Measurements from ENCODE around the gene RFT1.
A peak's percentile ranks its signal among the peaks of the same experiment; 100 is the strongest.

Gene RFT1

GRCh38 chr3:53149006-53149690 is 18.9 kb upstream of the RFT1 start:
- H2AFZ ChIP-seq (ENCODE audit: low read depth, low read length): no peak overlapping the region
- H3K14ac ChIP-seq (ENCODE audit: low read length in 2 of 2): no peak overlapping the region
- H2BK15ac ChIP-seq (ENCODE audit: low read depth, poor library complexity, severe bottlenecking): no peak overlapping the region
- no peak overlapping the region for H2AK5ac ChIP-seq (ENCODE audit: low read length, severe bottlenecking)
- H2BK5ac ChIP-seq (ENCODE audit: low read depth, low read length, poor library complexity, severe bottlenecking): no peak overlapping the region
- 90% methylated on average over 8 of the region's 13 CpGs for WGBS
- no peak overlapping the region for H3K4ac ChIP-seq (ENCODE audit: low read depth in 1 of 2, low read length in 2 of 2)
- no peak overlapping the region for H3K23ac ChIP-seq (ENCODE audit: low read length in 2 of 2)
- no peaks in the 10 kb centered on the region for H3K36me3 ChIP-seq (ENCODE audit: control insufficient read depth in 1 of 2, insufficient read depth in 2 of 2, low read depth in 1 of 2, low read length in 2 of 2)
- no peak overlapping the region for H4K91ac ChIP-seq (ENCODE audit: low read length)
- H3K4me2 ChIP-seq (ENCODE audit: low read length, poor library complexity, severe bottlenecking): no peak overlapping the region
- H3K18ac ChIP-seq (ENCODE audit: low read depth in 1 of 2, low read length in 2 of 2): no peak overlapping the region
- H2BK12ac ChIP-seq (ENCODE audit: low read length in 2 of 2): no peak overlapping the region
- H4K8ac ChIP-seq (ENCODE audit: low read length): no peak overlapping the region
- H3K27ac ChIP-seq (ENCODE audit: low read length, poor library complexity, severe bottlenecking): no peak overlapping the region
- no peaks in the 10 kb centered on the region for H3K9me3 ChIP-seq (ENCODE audit: control insufficient read depth, low read length)
- H3K4me3 ChIP-seq (ENCODE audit: insufficient read depth in 1 of 2, low read depth in 1 of 2, low read length in 2 of 2): no peak overlapping the region
- no peak overlapping the region for H2BK120ac ChIP-seq (ENCODE audit: low read depth, low read length)
- no peaks in the 10 kb centered on the region for H3K79me1 ChIP-seq (replicated peaks; ENCODE audit: low read length, poor library complexity, severe bottlenecking)
- H3K27me3 ChIP-seq (ENCODE audit: control insufficient read depth in 1 of 2, insufficient read depth in 1 of 2, low read length in 2 of 2): peaks cover 12 to 17% of the 10 kb centered on the region in 2 experiments
- DNase-seq: no peak
- H3K4me1 ChIP-seq (ENCODE audit: control insufficient read depth, insufficient read depth, low read depth, low read length): peaks cover 5% of the 10 kb centered on the region
- H3K9ac ChIP-seq (ENCODE audit: low read length): no peak overlapping the region

GRCh38 chr3:53147903-53148400 is 17.7 kb upstream of the RFT1 start:
- Histone ChIP-seq H4K8ac (ENCODE audit: low read length) (no peak overlapping the region), H3K23ac (ENCODE audit: low read length in 2 of 2) (no peak overlapping the region), H4K91ac (ENCODE audit: low read length) (no peak overlapping the region), H2AFZ (ENCODE audit: low read depth, low read length) (no peak overlapping the region), H3K9ac (ENCODE audit: low read length) (no peak overlapping the region), H3K14ac (ENCODE audit: low read length in 2 of 2) (no peak overlapping the region), H2BK5ac (ENCODE audit: low read depth, low read length, poor library complexity, severe bottlenecking) (no peak overlapping the region), H3K79me1 (replicated peaks; ENCODE audit: low read length, poor library complexity, severe bottlenecking) (no peaks in the 10 kb centered on the region), H2AK5ac (ENCODE audit: low read length, severe bottlenecking) (no peak overlapping the region), H3K27me3 (ENCODE audit: control insufficient read depth in 1 of 2, insufficient read depth in 1 of 2, low read length in 2 of 2) (peaks cover 5 to 8% of the 10 kb centered on the region in 2 experiments), H3K18ac (ENCODE audit: low read depth in 1 of 2, low read length in 2 of 2) (no peak overlapping the region), H3K9me3 (ENCODE audit: control insufficient read depth, low read length) (no peaks in the 10 kb centered on the region), H3K4ac (ENCODE audit: low read depth in 1 of 2, low read length in 2 of 2) (no peak overlapping the region), H2BK120ac (ENCODE audit: low read depth, low read length) (no peak overlapping the region), H2BK15ac (ENCODE audit: low read depth, poor library complexity, severe bottlenecking) (peak overlapping the region; percentile 31), H3K4me2 (ENCODE audit: low read length, poor library complexity, severe bottlenecking) (no peak overlapping the region), H3K36me3 (ENCODE audit: control insufficient read depth in 1 of 2, insufficient read depth in 2 of 2, low read depth in 1 of 2, low read length in 2 of 2) (no peaks in the 10 kb centered on the region), H3K4me1 (ENCODE audit: control insufficient read depth, insufficient read depth, low read depth, low read length) (peaks cover 3% of the 10 kb centered on the region), H2BK12ac (ENCODE audit: low read length in 2 of 2) (no peak overlapping the region), H3K4me3 (ENCODE audit: insufficient read depth in 1 of 2, low read depth in 1 of 2, low read length in 2 of 2) (no peak overlapping the region), H3K27ac (ENCODE audit: low read length, poor library complexity, severe bottlenecking) (no peak overlapping the region)
- WGBS: 95% methylated on average over 2 of the region's 2 CpGs
- DNase-seq: no peak

- no peak overlapping the region for H3K9ac ChIP-seq (ENCODE audit: low read length)
- H4K8ac ChIP-seq (ENCODE audit: low read length): no peak overlapping the region
- H3K36me3 ChIP-seq (ENCODE audit: control insufficient read depth in 1 of 2, insufficient read depth in 2 of 2, low read depth in 1 of 2, low read length in 2 of 2): no peaks in the 10 kb centered on the region
- H3K27ac ChIP-seq (ENCODE audit: low read length, poor library complexity, severe bottlenecking): no peak overlapping the region
- no peaks in the 10 kb centered on the region for H3K79me1 ChIP-seq (replicated peaks; ENCODE audit: low read length, poor library complexity, severe bottlenecking)
- no peak overlapping the region for H2BK5ac ChIP-seq (ENCODE audit: low read depth, low read length, poor library complexity, severe bottlenecking)
- no peak overlapping the region for H3K14ac ChIP-seq (ENCODE audit: low read length in 2 of 2)
- no peak overlapping the region for H3K4me2 ChIP-seq (ENCODE audit: low read length, poor library complexity, severe bottlenecking)
- peaks cover 3% of the 10 kb centered on the region for H3K4me1 ChIP-seq (ENCODE audit: control insufficient read depth, insufficient read depth, low read depth, low read length)
- H2BK15ac ChIP-seq (ENCODE audit: low read depth, poor library complexity, severe bottlenecking): no peak overlapping the region
- H2BK120ac ChIP-seq (ENCODE audit: low read depth, low read length): no peak overlapping the region
- no peak overlapping the region for H3K4me3 ChIP-seq (ENCODE audit: insufficient read depth in 1 of 2, low read depth in 1 of 2, low read length in 2 of 2)
- no peak overlapping the region for H4K91ac ChIP-seq (ENCODE audit: low read length)
- H3K27me3 ChIP-seq (ENCODE audit: control insufficient read depth in 1 of 2, insufficient read depth in 1 of 2, low read length in 2 of 2): peaks cover 0 to 2% of the 10 kb centered on the region in 2 experiments
- no peak overlapping the region for H2AFZ ChIP-seq (ENCODE audit: low read depth, low read length)
- H3K4ac ChIP-seq (ENCODE audit: low read depth in 1 of 2, low read length in 2 of 2): no peak overlapping the region
- H2BK12ac ChIP-seq (ENCODE audit: low read length in 2 of 2): no peak overlapping the region
- no peak overlapping the region for H2AK5ac ChIP-seq (ENCODE audit: low read length, severe bottlenecking)
- H3K18ac ChIP-seq (ENCODE audit: low read depth in 1 of 2, low read length in 2 of 2): no peak overlapping the region
- no peak overlapping the region for H3K23ac ChIP-seq (ENCODE audit: low read length in 2 of 2)
- DNase-seq: no peak
- WGBS: 83% methylated on average over 11 of the region's 11 CpGs
- H3K9me3 ChIP-seq (ENCODE audit: control insufficient read depth, low read length): no peaks in the 10 kb centered on the region
These were observed 17.1 kb upstream of the RFT1 start for GRCh38 chr3:53147151-53147902.

GRCh38 chr3:53146319-53146891 is 16.2 kb upstream of the RFT1 start:
- Histone ChIP-seq H2BK12ac (ENCODE audit: low read length in 2 of 2) (no peak overlapping the region), H3K27me3 (ENCODE audit: control insufficient read depth in 1 of 2, insufficient read depth in 1 of 2, low read length in 2 of 2) (no peaks in the 10 kb centered on the region), H2BK15ac (ENCODE audit: low read depth, poor library complexity, severe bottlenecking) (no peak overlapping the region), H3K4me3 (ENCODE audit: insufficient read depth in 1 of 2, low read depth in 1 of 2, low read length in 2 of 2) (no peak overlapping the region), H3K36me3 (ENCODE audit: control insufficient read depth in 1 of 2, insufficient read depth in 2 of 2, low read depth in 1 of 2, low read length in 2 of 2) (no peaks in the 10 kb centered on the region), H3K4me1 (ENCODE audit: control insufficient read depth, insufficient read depth, low read depth, low read length) (peaks cover 3% of the 10 kb centered on the region), H3K23ac (ENCODE audit: low read length in 2 of 2) (no peak overlapping the region), H3K14ac (ENCODE audit: low read length in 2 of 2) (no peak overlapping the region), H3K79me1 (replicated peaks; ENCODE audit: low read length, poor library complexity, severe bottlenecking) (no peaks in the 10 kb centered on the region), H2BK120ac (ENCODE audit: low read depth, low read length) (no peak overlapping the region), H2AK5ac (ENCODE audit: low read length, severe bottlenecking) (no peak overlapping the region), H2AFZ (ENCODE audit: low read depth, low read length) (no peak overlapping the region), H4K91ac (ENCODE audit: low read length) (no peak overlapping the region), H3K9me3 (ENCODE audit: control insufficient read depth, low read length) (no peaks in the 10 kb centered on the region), H3K18ac (ENCODE audit: low read depth in 1 of 2, low read length in 2 of 2) (no peak overlapping the region), H2BK5ac (ENCODE audit: low read depth, low read length, poor library complexity, severe bottlenecking) (no peak overlapping the region), H3K4me2 (ENCODE audit: low read length, poor library complexity, severe bottlenecking) (no peak overlapping the region), H4K8ac (ENCODE audit: low read length) (no peak overlapping the region), H3K9ac (ENCODE audit: low read length) (no peak overlapping the region), H3K4ac (ENCODE audit: low read depth in 1 of 2, low read length in 2 of 2) (no peak overlapping the region), H3K27ac (ENCODE audit: low read length, poor library complexity, severe bottlenecking) (no peak overlapping the region)
- DNase-seq: no peak
- whole genome bisulfite sequencing: 83% methylated on average over 7 of the region's 7 CpGs

Measured in mesenchymal stem cell (in vitro differentiated cells and primary cell).